IMR-90 (cell line): Measurements from ENCODE around the gene CDRT4. TPM values are rescaled to one million over a fixed set of nuclear protein-coding genes. Genes with fewer than 3 reads are reported as not detected.

Experiments
- ATAC-seq: fragments of 200-7000 bp; cut with Tn5 transposase; 2 replicates; pipeline ENCODE4 v1.9.1; 2020; ENCODE audit warnings: low read depth, mild to moderate bottlenecking, moderate library complexity
- BruUV-seq: library from RNA; stranded (reverse); fragments of 400-500 nt; replicated peaks from 2 replicates; lab custom pipeline; 2021; lab: Mats Ljungman, UMichigan
- CTCF ChIA-PET: fragments of 300-600 bp; formaldehyde crosslinking; extraction: SDS; loops from one replicate; lab custom pipeline; 2021; ENCODE audit warnings: antibody characterized with exemption; lab: Yijun Ruan, JAX
- POLR2A ChIA-PET: fragments of 300-600 bp; sonication (Branson Sonifier 250); formaldehyde crosslinking; loops from one replicate; lab custom pipeline; 2022; ENCODE audit warnings: antibody characterized with exemption; ENCODE audit not compliant: unreplicated experiment; lab: Charles Lee
- DNase-seq: peaks from one replicate; pipeline ENCODE4 v3.0.0; 2013
- H2AFZ ChIP-seq: replicated peaks from 2 replicates; pipeline ENCODE3; 2013; ENCODE audit warnings: low read length, mild to moderate bottlenecking; ENCODE audit not compliant: poor library complexity
- H2AK5ac ChIP-seq: 2 replicates; pipeline ENCODE4 v1.6.1; 2013; ENCODE audit warnings: low read depth, low read length, inconsistent platforms
- H2AK9ac ChIP-seq: replicated peaks from 2 replicates; pipeline ENCODE3; 2013; ENCODE audit warnings: mild to moderate bottlenecking, low read depth, low read length, moderate library complexity; ENCODE audit not compliant: poor library complexity
- H2BK120ac ChIP-seq: 2 replicates; pipeline ENCODE4 v1.6.1; 2013; ENCODE audit warnings: low read depth, low read length, inconsistent platforms
- H2BK15ac ChIP-seq: 3 replicates; pipeline ENCODE4 v1.6.1; 2013; ENCODE audit warnings: low read depth, low read length, inconsistent platforms
- H2BK20ac ChIP-seq: 2 replicates; pipeline ENCODE4 v1.6.1; 2013; ENCODE audit warnings: low read depth, mild to moderate bottlenecking, inconsistent platforms, low read length, moderate library complexity
- H2BK5ac ChIP-seq: 2 replicates; pipeline ENCODE4 v1.6.1; 2013; ENCODE audit warnings: mild to moderate bottlenecking, low read depth, low read length, inconsistent platforms; ENCODE audit not compliant: poor library complexity, severe bottlenecking
- H3K14ac ChIP-seq: replicated peaks from 2 replicates; pipeline ENCODE4 v1.6.1; 2013; ENCODE audit warnings: low read depth, low read length, inconsistent platforms
- H3K18ac ChIP-seq: 2 replicates; pipeline ENCODE4 v1.6.1; 2013; ENCODE audit warnings: low read depth, low read length, control low read depth
- H3K23ac ChIP-seq: 2 replicates; pipeline ENCODE4 v1.6.1; 2013; ENCODE audit warnings: low read depth, low read length, inconsistent platforms
- H3K27ac ChIP-seq: 2 replicates; pipeline ENCODE4 v1.5.1; 2013; ENCODE audit warnings: mild to moderate bottlenecking, control low read depth, low read length; ENCODE audit not compliant: insufficient read depth
- H3K27me3 ChIP-seq: 2 replicates; pipeline ENCODE4 v1.6.1; 2013; ENCODE audit warnings: low read length; ENCODE audit not compliant: control insufficient read depth, insufficient read depth
- H3K36me3 ChIP-seq: 2 replicates; pipeline ENCODE4 v1.6.1; 2013; ENCODE audit warnings: low read length, mixed read lengths; ENCODE audit not compliant: control insufficient read depth, insufficient read depth
- H3K4ac ChIP-seq: 2 replicates; pipeline ENCODE4 v1.6.1; 2013; ENCODE audit warnings: low read depth, low read length, inconsistent platforms
- H3K4me1 ChIP-seq: 2 replicates; pipeline ENCODE4 v1.6.1; 2013; ENCODE audit warnings: low read length, mixed read lengths; ENCODE audit not compliant: control insufficient read depth, insufficient read depth
- H3K4me2 ChIP-seq: 2 replicates; pipeline ENCODE4 v1.6.1; 2013; ENCODE audit warnings: low read depth, mild to moderate bottlenecking, control low read depth, low read length, moderate library complexity
- H3K4me3 ChIP-seq: 2 replicates; pipeline ENCODE4 v1.5.1; 2013; ENCODE audit warnings: low read depth, mild to moderate bottlenecking, control low read depth, low read length, moderate library complexity; ENCODE audit not compliant: insufficient read depth
- H3K56ac ChIP-seq: 2 replicates; pipeline ENCODE4 v1.6.1; 2013; ENCODE audit warnings: low read length, inconsistent platforms; ENCODE audit not compliant: insufficient read depth; ENCODE audit errors: extremely low read depth
- H3K79me1 ChIP-seq, 2 experiments: 2 replicates each; pipeline ENCODE4 v1.6.1; 2013; ENCODE audit warnings: low read length in 2 of 2, inconsistent platforms in 1 of 2, low read depth in 1 of 2
- H3K9ac ChIP-seq: 2 replicates; pipeline ENCODE4 v1.6.1; 2013; ENCODE audit warnings: low read depth, low read length, control low read depth
- H3K9me1 ChIP-seq: 2 replicates; pipeline ENCODE4 v1.6.1; 2013; ENCODE audit warnings: low read length, inconsistent platforms; ENCODE audit not compliant: insufficient read depth
- H3K9me3 ChIP-seq: 2 replicates; pipeline ENCODE4 v1.6.1; 2013; ENCODE audit warnings: low read length; ENCODE audit not compliant: control insufficient read depth, insufficient read depth
- H4K20me1 ChIP-seq: 2 replicates; pipeline ENCODE4 v1.6.1; 2013; ENCODE audit warnings: low read length, inconsistent platforms; ENCODE audit not compliant: insufficient read depth
- H4K5ac ChIP-seq: 2 replicates; pipeline ENCODE4 v1.6.1; 2013; ENCODE audit warnings: mild to moderate bottlenecking, low read depth, low read length, control low read depth
- H4K8ac ChIP-seq, 2 experiments: 2 replicates each; pipeline ENCODE4 v1.6.1; 2013; ENCODE audit warnings: low read depth in 2 of 2, low read length in 2 of 2, control low read depth in 1 of 2, inconsistent platforms in 1 of 2
- H4K91ac ChIP-seq: 2 replicates; pipeline ENCODE4 v1.6.1; 2013; ENCODE audit warnings: low read depth, low read length, inconsistent platforms; ENCODE audit not compliant: insufficient read depth
- BHLHE40 ChIP-seq: fragments of 150-350 bp; IDR thresholded peaks from 2 replicates; pipeline ENCODE4 v1.6.1; 2016; ENCODE audit warnings: mild to moderate bottlenecking, low read depth, low read length
- MAZ ChIP-seq: IDR thresholded peaks from 2 replicates; pipeline ENCODE4 v1.6.1; 2012; ENCODE audit warnings: low read depth, mild to moderate bottlenecking, low read length, improper control_type of control experiment, moderate library complexity, borderline replicate concordance
- MXI1 ChIP-seq: IDR thresholded peaks from 2 replicates; pipeline ENCODE4 v1.6.1; 2012; ENCODE audit warnings: low read depth, mild to moderate bottlenecking, low read length, moderate library complexity, borderline replicate concordance
- POLR2A ChIP-seq: IDR thresholded peaks from 2 replicates; pipeline ENCODE4 v1.6.1; 2012; ENCODE audit warnings: mild to moderate bottlenecking, low read depth, low read length
- RAD21 ChIP-seq: IDR thresholded peaks from 2 replicates; pipeline ENCODE4 v1.6.1; 2012; ENCODE audit warnings: low read length, improper control_type of control experiment
- SMC3 ChIP-seq: fragments of 150-350 bp; IDR thresholded peaks from 2 replicates; pipeline ENCODE4 v1.6.1; 2016; ENCODE audit warnings: low read depth, mild to moderate bottlenecking, antibody characterized with exemption, low read length, moderate library complexity
- USF2 ChIP-seq: fragments of 150-350 bp; IDR thresholded peaks from 2 replicates; pipeline ENCODE4 v1.6.1; 2017; ENCODE audit warnings: mild to moderate bottlenecking, antibody characterized with exemption, low read length, low read depth
- WGBS, 2 experiments: methylation state at CpG; one replicate each; pipeline versions ENCODE4 v1.1.5 to v1.1.7; 2013; ENCODE audit warnings: missing lambda C conversion rate in 2 of 2; ENCODE audit not compliant: insufficient read length in 1 of 2; ENCODE audit errors: extremely low coverage in 2 of 2; 5-methylcytosine and 5-hydroxymethylcytosine counted together
- dilution Hi-C: fragments of 300-500 bp; cut with HindIII; formaldehyde crosslinking; loops from one replicate; pipeline ENCODE4 v1.14.3; 2018; ENCODE audit warnings: low sequenced_read_pairs; ENCODE audit not compliant: unreplicated experiment
- in situ Hi-C: fragments of 300-500 bp; cut with MboI; formaldehyde crosslinking; loops from 3 replicates; pipeline ENCODE4 v1.14.3; 2019; ENCODE audit warnings: low sequenced_read_pairs, inconsistent platforms, mixed read lengths
- intact Hi-C: fragments of 100-400 bp; cut with micrococcal nuclease; formaldehyde crosslinking; loops from 2 replicates; pipeline ENCODE4 v1.10.0; 2022
- polyA plus RNA-seq, 3 experiments: library from polyadenylated mRNA; depleted of rRNA; stranded (reverse); fragments of >200 nt; gene quantifications; 2 replicates each; pipeline ENCODE4 v1.2.3, GENCODE V29; 2012; ENCODE audit warnings: low replicate concordance in 1 of 3
- total RNA-seq: library from RNA; depleted of rRNA; stranded (reverse); fragments of >200 nt; gene quantifications from 2 replicates; pipeline ENCODE4 v1.2.3, GENCODE V29; 2012

Gene CDRT4
- total and polyA plus RNA-seq, 2 of the 4 experiments (the other 2 are of a cell fraction): 0.90 to 3.7 TPM

- H2AFZ ChIP-seq: no peak overlapping the region
- no peak for ATAC-seq
- intact Hi-C loops: no loop called here
These were observed 17.6 kb upstream of the CDRT4 start for GRCh38 chr17:15485045-15485444.

More at GRCh38 chr17:15485045-15485444, 17.6 kb upstream of the CDRT4 start:
- H3K9ac ChIP-seq: no peak overlapping the region
- no peak overlapping the region for H2BK120ac ChIP-seq
- no peak overlapping the region for H3K14ac ChIP-seq
- no peak overlapping the region for H4K8ac ChIP-seq
- no peak overlapping the region for H2BK5ac ChIP-seq
- H2AK5ac ChIP-seq: no peak overlapping the region
- BruUV-seq: no TSS peak
- no peaks in the 10 kb centered on the region for H3K27me3 ChIP-seq
- no peak overlapping the region for H3K4me2 ChIP-seq
- H3K79me1 ChIP-seq: no peaks in the 10 kb centered on the region
- H3K36me3 ChIP-seq: peaks cover 3% of the 10 kb centered on the region; the same call in 1 of the 2 replicates
- H3K27ac ChIP-seq: no peak overlapping the region
- no peak overlapping the region for H3K23ac ChIP-seq
- H2BK15ac ChIP-seq: no peak overlapping the region
- no peak overlapping the region for H4K5ac ChIP-seq
- no peak overlapping the region for H3K56ac ChIP-seq
- no peak overlapping the region for H3K18ac ChIP-seq
- TF ChIP-seq SMC3 (no peak), USF2 (no peak), MXI1 (no peak), RAD21 (no peak), MAZ (no peak), BHLHE40 (no peak), POLR2A (no peak)
- H4K91ac ChIP-seq: no peak overlapping the region
- 36% methylated on average over 2 of the region's 4 CpGs; no CpG with 5 or more reads in 1 of the 2 experiments for WGBS, 2 experiments
- peaks cover 3% of the 10 kb centered on the region for H3K9me1 ChIP-seq
- ChIA-PET POLR2A (no interaction called here), CTCF (interaction anchor here (0.9 kb wide), 1 partner anchor 19 kb away, joined by 3 read pairs; no protein-coding TSS in a partner anchor)
- no peaks in the 10 kb centered on the region; the same call in 1 of the 2 replicates for H3K4me1 ChIP-seq
- in situ Hi-C loops: no loop called here
- no peaks in the 10 kb centered on the region for H3K9me3 ChIP-seq
- no peak overlapping the region for H3K4me3 ChIP-seq
- H4K20me1 ChIP-seq: no peaks in the 10 kb centered on the region
- no peak for DNase-seq
- H3K4ac ChIP-seq: no peak overlapping the region
- dilution Hi-C loops: no loop called here
- H2BK20ac ChIP-seq: no peak overlapping the region
- H2AK9ac ChIP-seq: no peak overlapping the region
